NCI-H187 (cell line): Measurements from ENCODE around the gene OVCA2.
A peak's percentile ranks its signal among the peaks of the same experiment; 100 is the strongest.
"Not testable (repeated sequence)": the region's sequence is repeated elsewhere in the genome, so short reads cannot be mapped to it uniquely, and the experiment has no call there.

Experiments used
- DNase-seq, 2 experiments: peaks; one replicate each; lab custom pipeline; 2025; lab: John Stamatoyannopoulos, UW

Gene OVCA2

GRCh38 chr17:2041561-2042389, at the start of gene OVCA2:
OVCA2 (plus strand) TSS chr17:2042022; CDS start chr17:2042048, 26 bp downstream.
- peak; percentile 79 to 87 for DNase-seq

DNA sequence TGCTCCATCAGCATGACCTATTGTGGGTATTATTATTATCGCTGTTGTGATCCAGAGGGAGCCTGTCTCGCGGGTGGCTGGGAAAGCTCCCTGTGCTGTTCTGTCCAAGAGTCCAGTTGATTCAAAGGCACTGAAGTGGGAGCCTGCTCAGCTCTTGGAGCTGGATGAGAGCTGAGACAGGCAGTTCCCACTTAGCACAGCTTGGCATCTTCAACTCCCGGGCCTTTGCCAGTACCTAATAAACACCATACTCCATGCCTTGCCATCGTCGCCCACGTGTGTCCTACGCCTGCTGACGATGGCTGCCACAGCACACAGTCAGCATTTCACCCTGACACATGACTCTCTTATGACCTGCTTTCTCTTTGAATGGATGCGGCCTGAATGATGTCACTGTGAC, 49.3 kb upstream of the OVCA2 start:
- no peak for DNase-seq

DNA sequence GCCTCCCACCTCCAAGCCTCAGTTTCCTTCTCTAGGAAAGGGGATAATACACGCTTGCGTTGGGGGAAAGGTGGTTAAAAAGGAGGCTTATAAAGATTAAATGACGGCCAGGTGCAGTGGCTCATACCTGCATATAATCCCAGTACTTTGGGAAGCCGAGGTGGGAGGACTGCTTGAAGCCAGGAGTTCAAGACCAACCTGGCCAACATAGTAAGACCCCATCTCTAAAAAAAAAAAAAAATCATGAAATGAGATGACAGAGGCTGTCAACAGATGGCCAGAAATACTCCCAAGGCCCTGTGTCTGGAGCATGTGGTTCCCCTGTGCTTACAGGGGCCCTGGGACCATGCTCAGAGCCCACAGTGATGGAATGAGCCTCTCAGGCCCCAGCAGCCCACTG, 47.1 kb upstream of the OVCA2 start:
- DNase-seq = no peak

DNA sequence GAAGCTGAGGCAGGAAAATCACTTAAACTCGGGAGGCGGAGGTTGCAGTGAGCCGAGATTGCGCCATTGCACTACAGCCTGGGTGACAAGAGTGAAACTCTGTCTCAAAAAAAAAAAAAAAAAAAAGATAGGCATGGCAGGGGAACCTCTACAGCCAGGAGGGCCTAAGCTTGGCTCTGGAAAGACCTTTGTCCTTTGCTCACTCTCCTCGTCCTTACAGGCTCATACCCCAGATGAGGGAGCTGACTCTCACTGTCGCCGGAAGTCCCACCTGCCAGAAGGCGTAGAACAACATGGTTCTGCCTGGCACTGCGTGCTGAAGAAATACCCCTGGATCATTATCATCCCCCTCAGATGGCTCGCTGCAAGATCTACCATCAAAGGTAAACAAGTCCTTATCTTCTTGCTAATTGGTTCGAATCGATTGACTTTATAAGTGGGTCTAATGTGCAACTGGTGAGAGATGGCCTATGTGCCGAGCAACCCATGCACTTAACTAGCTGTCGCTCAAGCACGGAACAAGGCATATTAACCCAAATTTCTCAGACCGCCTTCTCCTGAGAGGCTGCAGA, 46.4 kb upstream of the OVCA2 start:
- peak; percentile 12 to 57 for DNase-seq

- DNase-seq = no peak
These were observed 45.7 kb upstream of the OVCA2 start for GRCh38 chr17:1995907-1996799.

DNA sequence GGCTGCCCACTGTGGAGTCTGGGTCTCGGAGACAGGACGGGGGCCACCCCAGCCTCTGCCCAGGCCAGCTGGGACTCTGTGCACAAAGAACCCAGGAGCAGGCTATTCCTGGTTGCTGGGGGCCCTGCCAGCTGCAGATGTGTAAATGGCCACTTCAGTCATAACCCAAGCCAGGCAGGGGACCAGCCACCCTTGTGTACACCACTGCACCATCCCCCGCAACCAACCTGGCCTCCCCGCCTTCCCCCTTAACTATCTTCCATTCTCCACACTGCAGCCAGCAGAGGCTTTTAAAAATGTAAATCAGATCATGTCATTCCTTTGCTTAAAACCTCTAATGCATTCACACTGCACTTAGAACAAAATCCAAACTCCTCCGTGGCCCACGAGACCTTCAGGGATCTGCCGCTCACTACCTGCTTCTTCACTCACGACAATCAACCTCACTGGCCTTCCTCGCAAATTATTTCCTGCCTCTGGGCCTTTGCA, 45.0 kb upstream of the OVCA2 start:
- no peak for DNase-seq

DNA sequence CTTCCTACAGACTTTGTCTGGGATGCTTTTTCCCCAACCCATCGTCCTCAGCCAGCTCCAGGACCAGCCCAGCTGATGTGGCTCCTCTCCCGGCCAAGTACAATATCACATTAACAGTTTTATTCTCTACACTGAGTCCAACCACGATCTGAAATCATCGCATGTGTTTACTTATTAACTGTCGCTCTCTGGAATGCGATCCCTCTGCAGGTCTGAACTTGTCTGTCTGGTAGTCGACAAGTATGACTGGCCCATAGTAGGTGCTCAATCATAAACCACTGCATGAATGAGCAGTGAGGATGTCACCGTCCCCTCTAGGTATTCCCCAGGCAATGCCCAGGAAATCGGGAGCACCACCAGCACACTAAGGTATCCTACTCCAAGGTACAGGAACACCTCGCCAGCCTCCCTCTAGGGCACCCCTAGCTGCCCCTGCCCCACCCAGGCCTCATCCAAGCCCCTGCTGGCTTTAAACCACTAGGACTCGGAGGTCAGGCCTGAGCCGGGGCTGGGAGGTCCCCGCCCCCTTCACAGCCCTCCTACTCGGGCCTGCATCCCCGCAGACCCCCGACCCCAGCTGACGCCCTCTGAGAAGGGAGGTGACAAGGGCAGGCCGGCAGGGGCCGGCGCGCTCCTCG, 44.4 kb upstream of the OVCA2 start:
- DNase-seq = no peak

- DNase-seq = no peak
These were observed 43.7 kb upstream of the OVCA2 start for GRCh38 chr17:1997927-1998742.

GRCh38 chr17:1999557-2000251, 42.1 kb upstream of the OVCA2 start:
- peak; percentile 54 to 66 for DNase-seq

DNA sequence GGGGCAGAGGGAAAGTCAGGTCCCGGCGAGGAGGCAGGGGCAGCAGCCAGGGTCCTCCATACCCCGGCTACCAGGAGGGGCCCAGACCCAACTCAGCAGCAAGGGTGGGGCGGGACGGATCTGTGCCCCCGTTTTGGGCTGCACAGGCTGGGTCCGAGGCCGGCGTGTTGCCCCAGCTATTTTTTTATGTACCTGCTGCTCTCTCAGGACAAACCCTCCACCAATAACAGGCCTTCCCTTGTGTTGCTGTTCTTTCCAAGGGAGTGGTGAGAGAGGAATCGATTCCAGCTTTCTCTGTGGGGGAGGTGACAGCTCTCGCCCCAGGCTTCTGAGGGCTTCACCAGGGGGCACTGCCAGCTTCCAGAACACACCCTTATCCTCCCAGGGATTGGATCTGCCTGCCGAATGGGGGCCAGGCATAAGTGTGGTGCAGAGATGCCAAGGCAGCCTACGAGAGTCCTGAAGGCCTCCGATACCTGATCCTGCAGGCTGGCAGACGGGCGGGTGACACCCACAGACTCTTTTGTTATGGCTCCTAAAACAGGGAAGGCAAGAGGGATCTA, 39.0 kb upstream of the OVCA2 start:
- DNase-seq = no peak

DNA sequence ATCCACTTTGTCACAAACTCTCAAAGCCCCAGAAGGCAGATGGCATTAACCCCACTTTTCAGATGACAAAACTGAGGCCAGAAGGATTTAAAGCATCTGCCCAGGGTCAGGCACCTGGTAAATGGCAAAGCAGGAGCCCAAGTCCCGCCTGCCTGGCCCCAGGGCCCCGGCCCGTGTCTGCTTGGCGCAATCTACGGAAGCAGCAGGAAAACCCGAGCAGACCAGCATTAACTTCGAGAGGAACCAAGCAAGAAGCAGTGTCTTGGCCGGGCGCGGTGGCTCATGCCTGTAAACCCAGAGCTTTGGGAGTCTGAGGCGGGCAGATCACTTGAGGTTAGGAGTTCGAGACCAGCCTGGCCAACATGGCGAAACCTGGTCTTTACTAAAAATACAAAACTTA, 38.3 kb upstream of the OVCA2 start:
- no peak for DNase-seq

DNA sequence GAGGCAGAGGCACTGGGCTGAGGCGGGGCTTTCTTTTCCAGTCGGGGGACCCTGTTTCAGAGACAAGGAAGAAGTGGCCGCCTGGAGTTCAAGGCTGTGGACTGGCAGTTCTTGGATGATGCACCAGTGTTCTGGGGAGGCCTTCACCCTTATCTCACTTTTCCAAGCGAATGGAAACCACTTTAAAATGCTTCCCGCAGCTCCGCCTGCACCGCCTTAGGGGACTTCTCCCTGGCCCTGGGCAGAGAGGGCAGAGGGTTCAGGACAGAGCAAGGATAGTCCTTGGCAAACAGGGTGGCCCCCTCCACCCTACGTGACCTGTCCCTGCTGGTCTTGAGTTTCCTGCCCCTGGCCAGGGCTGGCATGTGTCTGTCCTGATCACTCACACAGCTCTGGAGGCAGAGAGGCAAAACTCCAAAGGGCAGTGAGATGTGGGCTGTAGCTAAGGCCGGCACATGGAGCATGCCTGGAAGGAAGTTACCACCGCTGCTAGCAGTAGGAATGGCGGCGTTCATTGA, 37.3 kb upstream of the OVCA2 start:
- no peak for DNase-seq

- no peak for DNase-seq
These were observed 33.3 kb upstream of the OVCA2 start for GRCh38 chr17:2008332-2009126.

GRCh38 chr17:2009737-2010136, 32.1 kb upstream of the OVCA2 start:
- DNase-seq = no peak

DNA sequence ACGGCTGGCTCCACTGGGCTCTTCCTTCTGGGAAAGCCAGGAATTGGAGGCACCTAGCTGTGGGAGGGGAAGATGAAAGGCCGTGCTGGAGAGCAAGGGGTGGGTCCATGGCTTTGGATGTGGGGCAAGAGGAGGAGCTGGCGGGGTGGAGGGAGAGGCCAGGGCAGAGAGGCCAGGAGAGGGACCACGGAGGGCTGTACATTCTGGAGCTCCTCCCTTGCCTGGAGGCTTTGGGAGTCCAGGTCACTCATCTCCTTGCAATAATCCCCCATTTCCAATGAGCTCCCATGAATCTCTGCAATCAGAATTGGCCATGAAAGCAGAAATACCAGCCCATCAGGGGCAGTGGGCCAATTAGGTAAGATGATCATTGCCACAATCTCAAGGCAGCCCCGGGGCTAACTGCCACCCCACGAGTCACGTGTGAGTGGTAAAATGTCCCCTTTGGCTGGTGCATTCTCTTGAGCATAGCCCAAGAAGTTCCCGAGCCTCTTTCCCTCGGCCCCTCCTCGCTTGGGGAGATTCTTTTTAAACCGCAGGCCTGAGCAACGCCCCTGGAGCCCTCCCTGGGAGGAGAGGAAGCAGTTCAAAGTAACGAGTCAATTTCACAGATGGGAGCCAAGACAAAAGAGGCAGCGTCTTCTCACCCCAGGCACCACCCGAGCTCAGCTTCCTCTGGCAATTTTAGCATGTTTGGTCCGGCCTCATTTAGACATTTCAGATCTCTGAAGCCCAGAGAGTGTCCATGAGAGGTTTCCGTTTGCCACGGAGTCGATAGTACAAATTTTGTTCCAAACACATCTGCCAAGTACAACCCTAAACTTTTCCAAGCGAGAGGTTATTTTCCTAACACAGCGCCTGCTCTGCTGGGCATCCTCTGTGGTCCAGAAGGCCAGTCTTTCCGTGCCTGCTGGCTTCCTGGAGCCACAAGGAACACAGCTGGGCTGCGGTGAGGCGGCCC, 30.1 kb upstream of the OVCA2 start:
- DNase-seq = no peak

GRCh38 chr17:2012499-2012898, 29.3 kb upstream of the OVCA2 start:
- no peak for DNase-seq

- not testable (repeated sequence) for DNase-seq
These were observed 28.4 kb upstream of the OVCA2 start for GRCh38 chr17:2013220-2013993.
